SKM-1 treated with dmso at 0.1 percent for 144 hours (cell line): ENCODE results near the gene PLAAT1.

ENCODE experiments used
- DNase-seq: peaks from one replicate; lab custom pipeline; 2025; ENCODE audit not compliant: unreplicated experiment; lab: John Stamatoyannopoulos, UW

The PLAAT1 gene

DNA sequence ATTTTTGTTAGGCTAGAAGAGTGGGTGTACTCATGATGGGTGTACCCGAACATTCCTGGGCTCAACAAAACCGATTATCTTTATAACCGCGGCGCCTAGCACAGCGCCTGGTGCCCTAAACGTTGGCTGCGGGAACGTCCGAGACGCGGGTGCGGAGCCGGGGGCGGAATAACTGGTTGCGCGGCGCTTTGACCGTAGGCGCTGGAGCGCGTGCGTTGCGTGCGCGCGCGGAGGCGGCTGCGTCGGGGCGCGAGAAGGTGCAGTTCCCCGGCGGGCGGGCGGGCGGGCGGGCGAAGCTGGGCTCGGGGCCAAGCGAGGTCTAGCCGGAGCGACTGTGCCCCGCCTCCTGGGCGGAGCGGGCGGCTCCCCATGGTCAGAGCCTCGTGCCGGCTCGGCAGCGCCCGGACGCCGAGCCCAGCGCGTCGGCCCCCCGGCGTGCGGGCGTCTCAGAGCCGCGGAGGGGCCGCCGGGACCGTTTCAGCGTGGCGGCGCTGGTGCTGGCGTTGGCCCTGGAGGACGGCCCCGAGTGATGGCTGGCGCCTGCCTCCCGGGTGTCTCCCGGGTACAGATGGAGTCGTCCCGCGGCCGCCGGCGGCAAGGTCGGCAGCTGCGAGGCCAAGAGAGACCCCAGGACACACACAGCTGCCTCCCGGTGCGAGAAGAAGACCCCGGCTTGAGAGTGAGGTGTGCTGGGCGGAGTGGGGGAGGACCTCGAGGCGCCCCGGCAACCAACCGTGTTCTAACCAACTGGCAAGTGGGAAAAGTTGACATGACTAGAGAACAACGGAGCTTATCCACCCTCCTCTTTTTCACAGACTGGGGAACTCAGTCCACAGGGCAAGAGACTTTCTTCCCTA lies at the start of gene PLAAT1:
TSS of gene PLAAT1 (plus strand) at position 373 of the 857 bp plus-strand sequence. CDS start 14,429 bp downstream, outside the sequence.
- DNase-seq = peak; percentile 77

DNA sequence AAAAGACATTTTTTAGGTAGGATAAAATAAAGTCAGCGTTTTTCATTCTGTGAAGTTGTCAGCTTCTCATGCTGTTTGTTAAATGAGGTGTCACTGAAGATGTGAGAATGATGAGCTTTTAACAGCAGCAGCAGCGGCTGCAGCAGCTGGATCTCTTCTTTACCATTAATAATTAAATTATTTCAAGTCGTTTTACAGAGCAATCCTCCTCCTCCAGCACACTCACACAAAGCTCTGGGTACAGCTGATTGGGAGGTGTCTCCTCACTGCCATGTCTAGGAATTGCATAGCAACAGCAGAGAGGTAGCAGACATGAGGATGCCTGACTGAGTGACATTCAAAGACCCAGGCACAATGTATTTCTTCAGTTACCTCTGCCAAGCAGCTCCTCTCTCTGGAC lies 46.7 kb upstream of the PLAAT1 start:
- no peak for DNase-seq

DNA sequence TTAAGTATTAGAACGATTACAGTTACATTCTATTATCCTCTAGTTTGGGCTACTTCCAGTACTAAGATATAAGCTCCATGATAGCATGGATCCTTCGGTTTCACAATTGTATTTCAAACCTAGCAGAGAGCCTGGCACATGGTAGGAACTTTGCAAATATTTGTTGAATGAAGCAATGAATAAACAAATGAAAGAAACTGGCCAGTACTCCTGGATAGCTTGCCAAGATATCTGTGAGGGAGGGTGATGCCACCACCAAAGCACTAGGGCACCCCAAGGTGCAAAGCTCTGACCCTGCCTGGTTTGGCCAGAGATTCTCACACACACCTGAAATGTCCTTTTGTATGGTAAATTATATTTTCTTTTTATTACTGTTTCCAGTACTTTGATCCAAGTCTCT lies 44.3 kb upstream of the PLAAT1 start:
- DNase-seq = no peak

DNA sequence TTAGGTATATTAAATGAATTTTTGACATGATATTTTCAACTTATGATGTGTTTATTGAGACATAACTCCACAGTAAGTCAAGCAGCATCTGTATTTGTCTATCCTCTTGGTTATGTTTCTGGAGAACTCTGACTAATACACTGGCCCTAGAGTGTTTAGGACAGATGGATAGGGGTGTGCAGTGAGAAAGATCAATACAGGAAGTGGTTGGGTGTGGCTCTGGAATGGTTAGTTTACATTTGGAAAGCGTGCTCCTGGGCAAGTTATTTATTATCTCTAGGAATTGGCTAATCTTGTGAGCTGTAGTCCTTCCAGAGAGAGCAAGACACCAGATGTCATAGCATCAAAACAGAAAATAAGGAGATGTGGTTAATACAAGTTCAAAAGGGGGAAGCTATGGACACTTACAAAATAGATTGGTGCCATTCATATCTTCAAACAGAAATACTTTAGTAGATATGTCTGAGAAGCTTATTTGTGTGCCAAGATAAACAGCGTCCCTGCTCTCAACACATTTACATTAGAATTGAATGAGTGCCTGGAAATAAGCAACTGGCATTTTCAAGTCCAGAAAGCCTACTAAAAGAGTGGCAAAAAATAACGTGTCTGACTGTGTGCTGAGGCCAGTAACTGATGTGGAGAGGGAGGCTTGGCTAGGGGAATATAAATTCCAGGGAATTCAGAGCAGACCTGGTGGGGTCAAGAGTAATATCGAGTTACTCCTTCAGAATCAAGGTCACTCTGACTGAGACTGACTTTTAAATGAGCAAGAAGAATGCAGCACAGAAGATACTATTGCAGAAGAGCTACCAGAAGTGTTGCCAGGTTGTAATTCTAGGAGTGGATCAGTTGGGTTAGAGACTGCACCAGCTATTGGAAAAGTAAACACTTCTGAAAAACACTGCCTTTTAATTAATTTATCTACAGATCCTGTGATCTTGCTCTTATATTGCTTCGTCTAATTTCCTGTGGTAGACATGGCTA lies 33.4 kb upstream of the PLAAT1 start:
- DNase-seq = no peak

DNA sequence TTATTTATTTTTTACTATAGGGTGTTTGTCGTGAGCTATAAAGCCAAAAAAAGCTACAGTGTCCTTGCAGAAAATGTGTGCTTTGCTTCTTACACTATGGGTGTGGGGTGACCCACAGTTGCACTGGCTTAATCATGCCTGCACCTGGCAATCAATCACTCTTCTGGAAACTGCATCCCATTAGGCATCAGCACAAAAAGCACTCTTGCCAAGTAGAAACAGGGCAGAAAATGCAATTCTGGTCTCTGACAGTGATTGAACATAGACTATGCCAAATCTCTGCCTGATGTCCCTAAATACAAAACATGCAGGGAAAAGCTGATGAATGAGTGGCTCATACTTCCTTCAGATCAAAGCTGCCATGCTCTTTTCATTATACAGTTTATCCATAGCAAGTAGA lies 30.4 kb upstream of the PLAAT1 start:
- DNase-seq = no peak

DNA sequence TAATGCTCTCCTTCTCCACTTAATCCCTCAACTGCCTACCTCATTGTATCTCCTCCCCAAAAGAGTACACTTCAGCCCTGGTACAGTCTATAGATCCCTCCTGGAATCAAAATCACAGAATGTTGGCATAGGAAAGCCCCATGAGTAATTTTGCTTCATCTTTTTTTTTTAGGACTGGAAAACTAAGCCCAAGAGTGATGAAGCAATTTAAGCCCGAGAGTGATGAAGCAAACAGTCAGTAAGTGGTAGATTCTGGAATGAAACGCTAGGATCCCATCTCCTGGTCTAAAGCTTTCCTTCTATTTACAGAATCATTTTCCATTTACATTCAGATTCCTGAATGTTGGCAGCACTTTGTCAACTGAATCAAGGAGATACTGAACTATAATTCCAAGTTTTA lies 29.8 kb upstream of the PLAAT1 start:
- DNase-seq = no peak

DNA sequence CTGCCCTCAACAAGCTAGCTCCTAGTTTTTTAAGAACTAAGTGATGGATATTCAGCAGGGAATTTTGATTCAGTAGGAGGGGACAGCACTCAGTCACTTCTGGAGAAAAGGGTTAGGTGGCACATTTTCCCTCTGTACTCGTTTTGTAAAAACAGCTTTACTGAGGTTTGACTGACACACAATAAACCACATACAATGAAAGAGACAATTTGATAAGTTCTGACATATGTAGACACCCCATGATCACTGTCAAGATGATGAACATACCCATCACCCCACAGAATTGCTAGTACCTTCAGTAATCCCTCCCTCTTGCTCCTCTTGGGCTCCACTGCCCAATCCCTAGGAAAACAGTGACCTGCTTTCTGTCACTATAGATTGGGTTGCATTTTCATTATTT lies 29.0 kb upstream of the PLAAT1 start:
- DNase-seq = no peak

DNA sequence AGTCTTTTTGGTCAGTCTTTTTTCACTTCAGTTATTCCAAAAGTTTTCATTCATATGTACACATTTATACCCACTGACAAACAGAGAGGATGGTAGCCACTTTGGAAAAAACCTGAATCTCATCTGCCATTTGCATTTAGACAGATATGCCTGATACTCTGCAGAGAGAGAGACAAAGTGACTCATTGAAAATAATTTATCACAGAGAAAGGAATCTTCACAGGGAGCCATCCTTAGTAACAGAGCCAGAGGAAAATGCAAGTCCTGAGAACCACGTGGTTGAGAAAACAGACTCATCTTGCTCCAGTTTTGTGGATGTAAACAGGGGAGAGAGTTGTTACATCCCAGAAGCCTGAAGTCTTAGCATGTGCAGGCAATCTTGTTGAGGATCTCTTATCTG lies 28.2 kb upstream of the PLAAT1 start:
- no peak for DNase-seq

DNA sequence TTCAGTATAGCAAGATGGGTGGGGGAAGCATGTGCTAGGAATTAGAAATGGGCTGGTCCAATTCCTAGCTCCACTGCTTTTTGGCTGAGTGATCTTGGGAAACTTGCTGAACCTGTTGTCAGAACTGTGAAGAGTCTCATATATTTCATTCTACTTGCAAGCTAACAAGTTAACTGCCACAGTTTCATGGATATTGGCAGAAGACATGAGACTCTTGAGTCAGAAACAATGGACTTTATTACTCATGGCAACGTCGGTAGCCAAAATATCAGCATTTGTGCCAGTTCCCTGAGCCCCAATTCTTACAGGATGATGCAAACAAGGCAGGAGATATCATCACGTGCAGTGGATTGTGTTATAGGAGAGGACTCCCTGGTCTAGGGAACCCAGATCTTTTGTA lies 26.6 kb upstream of the PLAAT1 start:
- DNase-seq = no peak

DNA sequence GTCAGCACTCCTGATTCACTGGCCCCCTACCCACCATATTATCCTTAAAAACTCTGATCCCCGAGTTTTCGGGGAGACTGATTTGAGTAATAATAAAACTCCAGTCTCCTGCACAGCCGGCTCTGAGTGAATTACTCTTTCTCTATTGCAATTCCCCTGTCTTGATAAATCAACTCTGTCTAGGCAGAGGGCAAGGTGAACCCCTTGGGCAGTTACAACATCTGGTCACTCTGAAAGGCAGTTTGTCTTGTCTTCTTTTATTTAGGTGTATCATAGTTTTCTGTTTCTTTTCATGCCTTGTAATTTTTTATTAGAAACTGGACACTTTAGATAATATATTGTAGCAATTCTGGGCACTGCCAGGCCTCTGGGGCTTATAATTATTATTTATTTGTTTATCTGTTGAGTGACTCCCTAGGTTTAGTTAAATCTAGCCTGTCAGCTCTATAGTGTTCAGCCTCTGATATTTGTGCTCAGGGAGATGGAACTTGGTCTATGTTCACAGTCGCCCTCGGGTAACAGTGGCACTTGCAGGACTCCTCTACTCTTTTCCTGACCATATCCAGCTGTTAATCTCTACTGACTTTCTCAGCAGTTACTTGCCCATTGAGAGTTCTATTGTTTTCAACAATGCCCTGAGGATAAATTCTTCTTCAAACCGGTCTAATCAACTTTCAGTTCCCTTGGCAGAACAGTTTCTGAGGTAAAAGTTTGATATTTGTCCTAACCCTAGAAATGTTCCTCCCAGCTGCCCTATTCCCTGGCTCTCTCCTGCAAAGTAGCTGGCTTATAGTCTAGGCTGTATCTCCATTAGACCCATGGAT lies 15.5 kb upstream of the PLAAT1 start:
- no peak for DNase-seq

DNA sequence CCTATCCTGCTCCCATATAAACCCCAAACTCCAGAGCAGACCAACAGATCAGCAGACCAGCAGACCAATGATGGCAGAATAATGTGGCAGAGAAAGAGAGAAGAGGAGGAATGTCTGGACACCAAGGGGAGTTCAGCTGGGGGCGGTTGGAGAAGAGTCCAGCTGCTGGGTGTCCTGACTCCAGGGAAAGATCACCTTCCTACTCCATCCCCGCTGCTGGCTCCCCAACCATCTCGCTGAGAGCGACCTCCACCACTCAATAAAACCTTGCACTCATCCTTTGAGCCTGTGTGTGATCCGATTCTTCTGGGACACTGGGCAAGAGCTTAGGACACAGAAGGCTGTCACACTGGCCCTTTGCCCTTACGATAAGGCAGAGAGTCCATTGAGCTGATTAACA lies 12.8 kb upstream of the PLAAT1 start:
- no peak for DNase-seq

DNA sequence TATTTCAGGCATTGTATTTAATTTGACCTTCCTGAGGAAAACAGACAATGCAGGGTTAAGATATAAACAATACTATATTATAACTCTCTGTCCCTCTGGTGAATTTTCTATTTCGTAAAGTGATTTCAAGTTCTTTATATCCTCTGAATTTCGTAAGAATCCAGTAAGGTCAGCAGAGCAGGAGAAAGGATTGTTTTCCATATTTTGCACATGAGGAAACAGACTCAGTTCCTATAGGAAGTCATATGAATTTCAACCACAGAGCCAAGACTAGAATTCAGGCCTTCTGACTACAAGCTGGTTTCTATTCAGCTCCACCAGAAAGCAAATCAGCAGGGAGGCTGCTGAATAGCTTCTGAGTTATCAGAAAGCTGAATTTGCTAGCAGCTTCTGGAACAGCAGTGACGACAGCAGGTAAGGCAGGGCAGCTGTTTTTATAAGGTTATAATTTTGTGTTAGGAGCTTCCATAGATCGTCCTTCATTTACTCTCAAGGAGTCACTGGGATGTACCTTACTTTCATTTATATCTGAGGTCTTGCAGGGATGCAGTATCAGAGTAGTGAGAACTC lies 11.1 kb upstream of the PLAAT1 start:
- DNase-seq = no peak

DNA sequence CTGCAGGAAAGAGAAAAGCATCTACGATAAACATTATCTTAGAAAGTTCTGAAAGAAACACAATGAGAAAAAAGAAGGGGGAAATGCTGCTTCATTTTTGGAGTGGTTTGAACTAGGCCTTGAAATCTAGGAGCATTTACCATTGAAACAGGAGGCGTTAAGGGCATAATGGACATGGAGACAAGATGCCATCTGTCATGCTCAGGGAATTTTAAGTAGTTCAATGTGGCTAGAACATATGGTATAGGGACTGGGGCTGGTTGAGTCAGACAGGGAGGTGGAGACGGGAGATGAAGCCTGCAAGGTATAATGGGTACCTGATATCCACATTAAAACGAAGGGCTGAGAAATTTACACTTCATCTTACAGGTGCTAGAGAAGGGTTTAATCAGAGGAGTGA lies 10.4 kb upstream of the PLAAT1 start:
- no peak for DNase-seq

DNA sequence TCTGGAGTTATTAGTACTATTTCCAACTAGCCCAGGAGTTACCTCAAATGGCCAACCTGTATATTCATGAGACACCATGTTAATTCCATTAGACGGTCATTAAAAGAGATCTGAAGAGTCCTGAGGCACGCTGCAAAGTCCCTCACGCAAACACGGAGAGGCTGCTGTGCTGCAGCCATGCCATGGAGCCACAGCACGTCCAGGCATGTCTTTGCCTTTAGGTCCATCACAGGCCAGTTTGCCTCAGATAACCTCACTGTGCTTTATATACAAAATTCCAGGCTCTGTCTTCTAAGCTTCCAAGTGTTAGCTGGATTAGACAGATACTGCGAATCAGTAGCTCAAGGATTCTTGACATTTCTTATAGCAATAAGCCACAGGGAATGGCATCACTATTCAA lies 9.8 kb upstream of the PLAAT1 start:
- DNase-seq = no peak

DNA sequence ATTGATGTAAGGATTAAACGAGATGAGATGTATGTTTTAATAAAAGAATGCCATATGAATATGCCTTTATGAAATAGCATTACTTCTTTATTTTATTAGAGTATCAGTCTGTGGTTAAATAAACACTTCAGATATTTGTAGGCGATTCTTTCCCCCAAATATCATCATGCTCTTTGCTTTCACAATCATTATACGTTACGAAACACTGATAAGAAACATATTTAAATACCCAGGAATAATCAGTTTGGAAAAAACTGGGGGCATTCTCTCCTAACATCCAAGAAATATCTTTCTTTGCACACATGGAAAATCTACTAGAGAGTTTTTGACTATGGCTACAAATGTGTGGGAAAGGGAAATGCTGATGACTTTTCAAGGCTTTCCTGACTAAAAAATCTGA lies 4.4 kb upstream of the PLAAT1 start:
- no peak for DNase-seq

DNA sequence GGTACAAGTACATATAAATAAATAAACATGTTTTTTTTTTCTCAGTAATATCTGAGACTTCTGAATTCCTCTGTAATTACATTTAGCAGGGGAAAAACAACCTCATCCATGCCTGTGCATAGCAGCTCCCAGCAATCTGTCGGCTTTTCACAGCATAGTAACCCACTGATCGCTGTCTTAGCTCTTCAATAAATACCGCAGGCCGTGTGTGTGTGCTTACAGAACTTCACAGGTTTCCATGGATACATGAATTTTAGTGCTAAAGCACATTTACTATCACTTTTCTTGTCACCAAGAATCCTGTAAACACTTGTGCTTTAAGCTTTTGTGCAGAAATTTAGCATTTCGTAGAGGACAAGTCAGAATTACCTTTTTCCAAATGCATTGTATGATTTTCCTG lies 4.0 kb upstream of the PLAAT1 start:
- DNase-seq = no peak

DNA sequence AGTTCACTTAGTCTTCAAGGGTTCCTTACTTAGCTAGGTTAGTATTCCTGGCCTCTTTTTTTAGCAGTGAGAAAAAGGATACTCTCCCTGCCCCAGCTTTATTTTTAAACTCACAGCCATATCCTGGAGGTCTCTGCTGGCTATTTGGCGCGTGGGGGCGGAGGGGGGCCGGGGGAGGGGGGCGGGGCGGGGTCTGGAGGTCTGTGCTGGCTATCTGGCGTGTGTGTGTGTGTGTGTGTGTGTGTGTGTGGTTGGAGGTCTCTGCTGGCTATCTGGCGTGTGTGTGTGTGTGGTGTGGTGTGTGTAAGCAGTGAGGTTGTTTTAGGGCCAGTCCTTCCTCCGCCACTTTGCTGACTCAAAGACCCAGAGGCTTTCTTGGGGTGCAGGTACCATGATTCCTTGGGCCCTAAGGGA lies 579 bp upstream of the PLAAT1 start:
- no peak for DNase-seq

DNA sequence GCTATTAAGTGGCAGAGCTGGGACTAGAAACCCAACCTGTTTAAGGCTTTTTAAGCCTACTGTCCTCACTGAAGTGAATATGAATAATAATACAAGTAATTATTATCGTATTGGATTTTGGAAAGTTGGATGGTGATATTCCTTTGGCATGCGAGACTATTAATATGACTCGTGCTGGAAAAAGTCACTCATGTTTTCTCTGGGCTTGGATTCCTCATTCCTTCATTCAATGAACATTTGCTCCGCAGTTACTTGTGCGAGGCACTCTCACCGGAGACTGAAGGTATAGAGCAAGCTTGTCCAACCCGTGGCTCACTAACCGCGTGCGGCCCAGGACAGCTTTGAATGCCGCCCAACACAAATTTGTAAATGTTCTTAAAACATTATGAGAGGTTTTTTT lies 694 bp downstream of the PLAAT1 start:
- no peak for DNase-seq

DNA sequence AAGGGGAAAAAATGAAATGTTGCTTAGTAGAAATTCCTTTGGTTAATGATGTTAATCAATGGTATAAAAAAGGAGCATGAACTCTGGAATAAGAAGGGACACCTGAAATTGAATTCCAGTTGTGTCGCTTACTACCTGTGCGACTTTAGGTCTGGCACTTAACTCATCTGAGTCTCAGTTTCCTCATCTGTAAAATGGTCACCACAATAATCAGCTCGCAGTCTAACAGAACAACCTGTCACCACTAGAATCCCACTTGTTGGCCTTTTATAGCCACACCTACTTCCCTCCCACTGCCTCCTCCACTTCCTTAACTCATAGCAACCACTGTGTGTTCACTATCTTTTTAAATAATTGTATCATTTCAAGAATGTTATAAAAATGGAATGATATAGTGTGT lies 2.5 kb downstream of the PLAAT1 start:
- DNase-seq = no peak

DNA sequence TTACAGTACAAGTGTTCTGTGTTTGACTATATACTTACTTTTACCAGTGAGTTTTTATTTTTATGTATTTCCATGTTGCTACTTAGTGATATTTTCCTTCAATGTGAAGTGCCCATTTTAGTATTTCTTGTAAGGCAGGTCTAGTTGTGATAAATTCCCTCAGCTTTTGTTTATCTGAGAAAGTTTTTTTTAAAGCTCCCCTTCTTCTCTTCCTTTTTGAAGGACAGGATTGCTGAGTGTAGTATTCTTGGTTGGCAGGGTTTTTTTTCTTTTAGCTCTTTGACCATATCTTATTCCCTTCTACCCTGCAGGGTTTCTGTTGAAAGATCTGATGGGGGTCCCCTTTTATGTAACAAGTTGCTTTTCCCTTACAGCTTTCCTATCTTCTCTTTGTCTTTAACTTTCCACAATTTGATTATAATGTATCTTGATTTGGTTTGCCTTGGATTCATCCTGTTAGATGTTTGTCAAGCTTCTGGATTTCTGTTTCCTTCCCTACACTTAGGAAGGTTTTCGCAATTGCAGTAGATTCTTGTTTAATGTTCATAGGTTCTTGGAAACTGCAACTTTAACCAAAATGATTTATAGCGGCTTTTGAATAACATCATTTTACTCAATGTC lies 7.9 kb downstream of the PLAAT1 start:
- no peak for DNase-seq
